Progenitor cell of endocrine pancreas (in vitro differentiated cells): ENCODE results near the gene NDUFB8. TPM values are rescaled to one million over a fixed set of nuclear protein-coding genes. Genes with fewer than 3 reads are reported as not detected.

Experiments
- DNase-seq: peaks from one replicate; pipeline ENCODE4 v3.0.0; 2021; ENCODE audit warnings: low spot score; ENCODE audit not compliant: unreplicated experiment
- H3K27ac Mint-ChIP-seq: 2 replicates; pipeline ENCODE4 v1.8.0; 2021; ENCODE audit warnings: mild to moderate bottlenecking, moderate library complexity, mixed read lengths
- H3K27me3 Mint-ChIP-seq: 2 replicates; pipeline ENCODE4 v1.8.0; 2021; ENCODE audit warnings: mixed read lengths
- H3K36me3 Mint-ChIP-seq: 2 replicates; pipeline ENCODE4 v1.8.0; 2022; ENCODE audit warnings: mixed read lengths; ENCODE audit not compliant: insufficient read depth
- H3K4me1 Mint-ChIP-seq: 2 replicates; pipeline ENCODE4 v1.8.0; 2021; ENCODE audit warnings: low read depth, mixed read lengths
- H3K4me3 Mint-ChIP-seq: 2 replicates; pipeline ENCODE4 v1.8.0; 2021; ENCODE audit warnings: low read depth, mild to moderate bottlenecking, moderate library complexity, mixed read lengths
- H3K9me3 Mint-ChIP-seq: 2 replicates; pipeline ENCODE4 v1.8.0; 2021; ENCODE audit warnings: low read depth, mixed read lengths
- total RNA-seq: library from RNA; stranded (reverse); gene quantifications from 2 replicates; pipeline ENCODE4 v1.2.1, GENCODE V29; 2021
- TF ChIP-seq, protein P1 (sequence below): fragments of 200-600 bp; sonication (generic); IDR thresholded peaks from one replicate; pipeline ENCODE4 v1.5.0; 2021; ENCODE audit warnings: antibody characterized with exemption, mild to moderate bottlenecking; ENCODE audit not compliant: unreplicated experiment

Gene NDUFB8
- total RNA-seq, 1 donor from 2014 or later = 159 TPM

- Mint-ChIP-seq H3K36me3 (peaks cover 11% of the 10 kb centered on the region), H3K27ac (peak overlapping the region; percentile 63), H3K9me3 (no peaks in the 10 kb centered on the region), H3K27me3 (peaks cover 79% of the 10 kb centered on the region), H3K4me1 (peaks cover 21% of the 10 kb centered on the region), H3K4me3 (peak overlapping the region; percentile 79)
- TF ChIP-seq, protein P1, sequence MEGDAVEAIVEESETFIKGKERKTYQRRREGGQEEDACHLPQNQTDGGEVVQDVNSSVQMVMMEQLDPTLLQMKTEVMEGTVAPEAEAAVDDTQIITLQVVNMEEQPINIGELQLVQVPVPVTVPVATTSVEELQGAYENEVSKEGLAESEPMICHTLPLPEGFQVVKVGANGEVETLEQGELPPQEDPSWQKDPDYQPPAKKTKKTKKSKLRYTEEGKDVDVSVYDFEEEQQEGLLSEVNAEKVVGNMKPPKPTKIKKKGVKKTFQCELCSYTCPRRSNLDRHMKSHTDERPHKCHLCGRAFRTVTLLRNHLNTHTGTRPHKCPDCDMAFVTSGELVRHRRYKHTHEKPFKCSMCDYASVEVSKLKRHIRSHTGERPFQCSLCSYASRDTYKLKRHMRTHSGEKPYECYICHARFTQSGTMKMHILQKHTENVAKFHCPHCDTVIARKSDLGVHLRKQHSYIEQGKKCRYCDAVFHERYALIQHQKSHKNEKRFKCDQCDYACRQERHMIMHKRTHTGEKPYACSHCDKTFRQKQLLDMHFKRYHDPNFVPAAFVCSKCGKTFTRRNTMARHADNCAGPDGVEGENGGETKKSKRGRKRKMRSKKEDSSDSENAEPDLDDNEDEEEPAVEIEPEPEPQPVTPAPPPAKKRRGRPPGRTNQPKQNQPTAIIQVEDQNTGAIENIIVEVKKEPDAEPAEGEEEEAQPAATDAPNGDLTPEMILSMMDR = peak; percentile 90
- DNase-seq = peak; percentile 58
Measured at GRCh38 chr10:100482181-100482833, 47.4 kb downstream of the NDUFB8 start.

GRCh38 chr10:100481462-100482081 lies 48.1 kb downstream of the NDUFB8 start:
- peak; percentile 86 for DNase-seq
- Mint-ChIP-seq H3K4me3 (peak overlapping the region; percentile 79), H3K4me1 (peaks cover 21% of the 10 kb centered on the region), H3K36me3 (peaks cover 9% of the 10 kb centered on the region), H3K9me3 (no peaks in the 10 kb centered on the region), H3K27me3 (peaks cover 71% of the 10 kb centered on the region), H3K27ac (peak overlapping the region; percentile 63)
- TF ChIP-seq, protein P1 = no peak

- H3K9me3 Mint-ChIP-seq = no peaks in the 10 kb centered on the region
- TF ChIP-seq, protein P1 = no peak
- DNase-seq = no peak
- H3K27me3 Mint-ChIP-seq = peaks cover 58% of the 10 kb centered on the region
- peaks cover 5% of the 10 kb centered on the region for H3K36me3 Mint-ChIP-seq
- H3K27ac Mint-ChIP-seq = no peak overlapping the region
- peaks cover 12% of the 10 kb centered on the region for H3K4me1 Mint-ChIP-seq
- no peak overlapping the region for H3K4me3 Mint-ChIP-seq
Measured at GRCh38 chr10:100480002-100480401, 49.7 kb downstream of the NDUFB8 start.

- Mint-ChIP-seq H3K36me3 (no peaks in the 10 kb centered on the region), H3K4me1 (peaks cover 12% of the 10 kb centered on the region), H3K9me3 (no peaks in the 10 kb centered on the region), H3K4me3 (no peak overlapping the region), H3K27ac (no peak overlapping the region), H3K27me3 (peaks cover 52% of the 10 kb centered on the region)
- DNase-seq = no peak
- TF ChIP-seq, protein P1 = no peak
Measured at GRCh38 chr10:100479037-100479436, 50.6 kb downstream of the NDUFB8 start.

DNA sequence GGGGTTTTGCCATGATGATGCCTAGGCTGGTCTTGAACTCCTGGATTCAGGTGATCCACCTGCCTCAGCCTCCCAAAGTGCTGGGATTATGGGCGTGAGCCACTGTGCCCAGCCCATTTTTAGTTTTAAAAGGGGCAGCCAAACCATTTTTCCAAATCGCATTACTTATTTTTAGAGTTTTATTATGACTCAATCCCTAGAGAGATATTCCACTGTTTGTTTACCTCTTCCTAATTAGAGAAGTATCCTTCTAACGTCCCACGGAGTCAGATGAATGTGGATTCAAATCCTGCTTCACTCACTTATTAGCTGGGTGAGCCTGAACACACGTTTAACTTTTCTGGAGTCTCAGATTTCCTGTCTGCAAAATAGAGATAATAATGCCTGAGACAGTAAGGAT lies 51.7 kb downstream of the NDUFB8 start:
- H3K4me1 Mint-ChIP-seq = peaks cover 5% of the 10 kb centered on the region
- peaks cover 50% of the 10 kb centered on the region for H3K27me3 Mint-ChIP-seq
- H3K27ac Mint-ChIP-seq = no peak overlapping the region
- H3K9me3 Mint-ChIP-seq = no peaks in the 10 kb centered on the region
- H3K4me3 Mint-ChIP-seq = no peak overlapping the region
- no peak for DNase-seq
- TF ChIP-seq, protein P1 = no peak
- no peaks in the 10 kb centered on the region for H3K36me3 Mint-ChIP-seq

Other genes with a start within 250 kb of the NDUFB8 start
- 28.7 and 31.6 TPM in 2 replicates for gene BLOC1S2, start 243.2 kb downstream of the NDUFB8 start, total RNA-seq
- gene PKD2L1, start 199.6 kb downstream of the NDUFB8 start, total RNA-seq = 0.38 TPM in 1 of 2 replicates, not detected in the other
- gene SCD, start 182.6 kb downstream of the NDUFB8 start, total RNA-seq = 281 and 309 TPM in 2 replicates
- 2.8 and 3.1 TPM in 2 replicates for gene WNT8B, start 66.9 kb downstream of the NDUFB8 start, total RNA-seq
- gene SEC31B, start 10.0 kb downstream of the NDUFB8 start, total RNA-seq = 24.0 and 25.5 TPM in 2 replicates
- gene HIF1AN, start 6.1 kb upstream of the NDUFB8 start, total RNA-seq = 67.3 and 74.5 TPM in 2 replicates
- not detected in 2 replicates for gene PAX2, start 215.7 kb upstream of the NDUFB8 start, total RNA-seq